GM19025 (cell line): ENCODE measurements around the gene FOLR1.

ENCODE experiments used
- ATAC-seq: cut with Tn5 transposase; IDR thresholded peaks from one replicate; pipeline ENCODE4 v1.9.1; 2021; ENCODE audit warnings: mild to moderate bottlenecking, low read depth, moderate library complexity; ENCODE audit not compliant: unreplicated experiment

The FOLR1 gene

DNA sequence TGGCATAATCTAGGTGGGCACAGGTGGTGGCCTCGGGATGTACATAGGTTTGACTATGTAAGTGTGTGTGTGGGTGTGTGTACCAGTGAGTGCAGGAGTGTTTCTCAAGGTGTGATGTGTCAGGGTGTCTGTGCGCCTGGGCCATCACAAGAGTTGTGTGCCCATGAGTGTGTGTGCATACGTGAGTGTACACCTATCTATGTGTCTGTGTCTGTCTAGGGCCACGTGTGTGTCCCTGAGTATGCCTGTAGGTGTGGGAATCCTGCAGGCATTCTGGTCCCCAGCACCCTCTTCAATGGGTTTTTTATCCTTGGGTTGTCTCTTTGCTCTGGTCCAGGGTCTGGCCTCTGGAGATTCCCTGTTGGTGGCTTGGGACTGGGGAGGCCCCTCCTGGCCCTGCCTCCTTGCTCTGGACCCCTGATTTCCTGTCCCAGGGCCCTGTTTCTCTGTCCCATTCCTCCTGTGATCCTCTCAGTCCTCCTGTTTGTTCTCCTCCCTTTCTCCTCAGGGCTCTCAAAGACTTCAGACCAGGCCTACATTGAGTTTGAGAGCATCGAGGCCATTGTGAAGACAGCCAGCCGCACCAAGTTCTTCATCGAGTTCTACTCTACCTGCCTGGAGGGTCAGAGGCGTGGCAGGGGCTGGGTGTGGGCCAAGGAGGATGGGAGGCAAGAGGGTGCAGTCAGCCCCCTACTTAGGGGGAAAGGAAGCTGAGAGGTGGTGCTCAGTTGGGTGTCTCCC, 42.0 kb downstream of the FOLR1 start:
- ATAC-seq: no peak

DNA sequence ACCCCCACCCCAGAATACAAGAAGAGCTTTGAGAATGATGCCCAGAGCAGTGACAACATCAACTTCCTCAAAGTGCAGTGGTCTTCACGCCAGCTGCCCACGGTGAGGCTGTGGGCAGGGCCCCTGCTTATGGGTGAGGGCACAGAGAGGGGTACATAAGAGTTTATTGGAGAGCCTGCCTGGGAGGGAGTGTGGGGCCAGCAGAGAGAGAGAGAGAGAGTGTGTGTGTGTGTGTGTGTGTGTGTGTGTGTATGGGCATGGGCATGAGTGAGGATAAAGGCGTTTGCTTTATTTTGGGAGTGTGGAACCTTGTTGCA, 42.5 kb downstream of the FOLR1 start:
- ATAC-seq: no peak

DNA sequence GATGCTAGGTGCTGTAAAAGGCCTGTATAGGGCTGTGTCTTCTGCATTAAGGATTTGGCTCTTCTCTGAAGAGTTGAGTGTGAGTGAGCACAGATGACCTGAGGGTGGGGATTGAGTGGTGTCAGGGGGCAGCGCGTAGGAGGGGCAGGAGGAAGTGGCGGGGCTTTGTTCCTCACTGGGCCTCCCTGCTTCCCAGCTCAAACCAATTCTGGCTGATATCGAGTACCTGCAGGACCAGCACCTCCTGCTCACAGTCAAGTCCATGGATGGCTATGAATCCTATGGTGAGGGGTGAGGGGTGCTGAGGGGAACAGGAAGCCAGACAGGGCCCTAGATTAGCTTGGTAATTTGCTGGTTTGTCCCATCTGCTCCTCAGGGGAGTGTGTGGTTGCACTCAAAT, 43.0 kb downstream of the FOLR1 start:
- ATAC-seq: no peak

DNA sequence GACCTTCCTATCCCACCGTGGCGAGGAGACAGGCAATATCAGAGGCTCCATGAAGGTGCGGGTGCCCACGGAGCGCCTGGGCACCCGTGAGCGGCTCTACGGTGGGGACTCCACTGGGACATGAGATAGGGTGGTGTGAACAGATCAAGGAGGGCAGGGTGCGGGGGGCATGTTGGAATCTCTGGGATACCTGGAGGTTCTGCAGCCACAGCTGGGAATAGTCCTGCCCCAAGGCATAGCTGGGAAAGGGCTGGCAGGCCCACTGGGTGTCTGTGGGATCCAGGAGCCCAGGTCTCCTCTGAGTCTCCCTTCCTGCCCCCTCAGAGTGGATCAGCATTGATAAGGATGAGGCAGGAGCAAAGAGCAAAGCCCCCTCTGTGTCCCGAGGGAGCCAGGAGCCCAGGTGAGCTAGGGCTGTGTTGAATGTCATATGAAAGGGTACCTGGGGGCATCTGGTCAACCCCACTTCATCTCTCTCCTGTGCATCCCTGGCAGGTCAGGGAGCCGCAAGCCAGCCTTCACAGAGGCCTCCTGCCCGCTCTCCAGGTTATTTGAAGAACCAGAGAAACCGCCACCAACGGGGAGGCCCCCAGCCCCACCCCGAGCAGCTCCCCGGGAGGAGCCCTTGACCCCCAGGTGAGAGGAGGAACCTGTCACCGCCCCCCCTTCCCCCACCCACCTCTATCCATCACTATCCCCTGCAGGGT, 43.6 kb downstream of the FOLR1 start:
- no peak for ATAC-seq

DNA sequence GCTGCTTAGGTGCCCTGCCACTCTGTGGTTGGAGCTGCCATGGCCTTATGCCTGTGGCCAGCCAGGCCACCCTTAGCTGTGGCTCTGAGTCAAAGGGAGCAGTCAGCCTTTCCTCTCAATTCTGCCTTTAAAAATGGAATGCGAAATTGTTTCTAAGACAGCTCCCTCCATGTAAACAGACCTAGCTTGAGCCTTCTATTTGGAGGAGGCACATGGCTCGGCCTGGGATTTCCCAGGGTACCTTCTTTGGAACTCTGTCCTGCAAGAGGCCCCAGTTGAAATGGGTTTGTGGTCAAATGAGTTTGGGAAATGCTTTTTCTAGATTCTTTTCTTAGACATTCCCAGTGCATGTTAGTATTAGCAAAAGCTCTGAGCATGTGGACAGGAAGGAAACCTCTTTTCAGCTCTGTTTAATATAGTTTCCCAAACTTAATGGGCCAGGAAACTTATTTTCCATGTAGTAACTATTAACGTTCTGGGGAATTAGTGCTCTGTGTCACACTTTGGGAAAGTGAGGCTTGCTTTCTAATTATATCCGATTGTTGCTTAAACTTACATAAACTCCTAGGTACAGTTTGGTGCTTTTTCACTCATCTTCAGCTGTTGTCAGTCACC, 44.2 kb downstream of the FOLR1 start:
- no peak for ATAC-seq

DNA sequence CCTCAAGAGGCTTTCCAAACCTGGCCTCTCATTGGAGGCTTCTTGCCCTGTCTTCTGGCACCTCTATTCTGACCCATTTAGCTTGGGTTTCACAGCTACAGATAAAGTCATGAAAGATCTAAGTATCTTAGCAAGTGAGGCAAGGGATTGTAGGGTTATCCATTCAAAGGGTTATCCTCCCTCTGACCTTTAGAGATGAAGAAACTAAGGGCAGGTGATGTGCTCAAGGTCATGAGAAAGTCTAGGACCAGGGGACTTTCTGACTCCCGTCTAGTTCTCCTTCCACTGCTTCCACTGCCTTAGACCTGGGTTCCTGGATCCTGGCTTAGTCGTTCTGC, 44.8 kb downstream of the FOLR1 start:
- no peak for ATAC-seq

DNA sequence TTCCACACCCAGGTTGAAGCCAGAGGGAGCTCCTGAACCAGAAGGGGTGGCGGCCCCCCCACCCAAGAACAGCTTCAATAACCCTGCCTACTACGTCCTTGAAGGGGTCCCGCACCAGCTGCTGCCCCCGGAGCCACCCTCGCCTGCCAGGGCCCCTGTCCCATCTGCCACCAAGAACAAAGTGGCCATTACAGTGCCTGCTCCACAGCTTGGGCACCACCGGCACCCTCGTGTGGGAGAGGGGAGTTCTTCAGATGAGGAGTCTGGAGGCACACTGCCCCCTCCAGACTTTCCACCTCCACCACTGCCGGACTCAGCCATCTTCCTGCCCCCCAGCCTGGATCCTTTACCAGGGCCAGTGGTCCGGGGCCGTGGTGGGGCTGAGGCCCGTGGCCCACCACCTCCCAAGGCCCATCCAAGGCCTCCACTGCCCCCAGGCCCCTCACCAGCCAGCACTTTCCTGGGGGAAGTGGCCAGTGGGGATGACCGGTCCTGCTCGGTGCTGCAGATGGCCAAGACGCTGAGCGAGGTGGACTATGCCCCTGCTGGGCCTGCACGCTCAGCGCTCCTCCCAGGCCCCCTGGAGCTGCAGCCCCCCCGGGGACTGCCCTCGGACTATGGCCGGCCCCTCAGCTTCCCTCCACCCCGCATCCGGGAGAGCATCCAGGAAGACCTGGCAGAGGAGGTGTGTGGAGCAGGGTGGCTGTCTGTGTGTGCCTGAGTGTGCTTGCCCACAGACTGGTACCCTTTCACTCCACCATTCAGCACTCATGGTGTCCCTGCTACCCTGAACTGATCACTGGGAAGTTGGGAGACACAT, 45.4 kb downstream of the FOLR1 start:
- no peak for ATAC-seq

DNA sequence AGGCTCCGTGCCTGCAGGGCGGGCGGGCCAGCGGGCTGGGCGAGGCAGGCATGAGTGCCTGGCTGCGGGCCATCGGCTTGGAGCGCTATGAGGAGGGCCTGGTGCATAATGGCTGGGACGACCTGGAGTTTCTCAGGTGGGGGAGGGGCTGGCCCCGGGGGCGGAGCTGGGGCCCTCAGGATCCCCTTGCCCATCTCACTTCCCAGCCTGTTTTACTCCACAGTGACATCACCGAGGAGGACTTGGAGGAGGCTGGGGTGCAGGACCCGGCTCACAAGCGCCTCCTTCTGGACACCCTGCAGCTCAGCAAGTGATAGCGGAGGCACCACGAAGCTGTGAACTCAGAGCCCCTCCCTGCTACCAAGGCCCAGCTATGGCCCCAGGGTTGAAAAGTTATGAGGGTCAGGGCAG, 46.1 kb downstream of the FOLR1 start:
- ATAC-seq: no peak

DNA sequence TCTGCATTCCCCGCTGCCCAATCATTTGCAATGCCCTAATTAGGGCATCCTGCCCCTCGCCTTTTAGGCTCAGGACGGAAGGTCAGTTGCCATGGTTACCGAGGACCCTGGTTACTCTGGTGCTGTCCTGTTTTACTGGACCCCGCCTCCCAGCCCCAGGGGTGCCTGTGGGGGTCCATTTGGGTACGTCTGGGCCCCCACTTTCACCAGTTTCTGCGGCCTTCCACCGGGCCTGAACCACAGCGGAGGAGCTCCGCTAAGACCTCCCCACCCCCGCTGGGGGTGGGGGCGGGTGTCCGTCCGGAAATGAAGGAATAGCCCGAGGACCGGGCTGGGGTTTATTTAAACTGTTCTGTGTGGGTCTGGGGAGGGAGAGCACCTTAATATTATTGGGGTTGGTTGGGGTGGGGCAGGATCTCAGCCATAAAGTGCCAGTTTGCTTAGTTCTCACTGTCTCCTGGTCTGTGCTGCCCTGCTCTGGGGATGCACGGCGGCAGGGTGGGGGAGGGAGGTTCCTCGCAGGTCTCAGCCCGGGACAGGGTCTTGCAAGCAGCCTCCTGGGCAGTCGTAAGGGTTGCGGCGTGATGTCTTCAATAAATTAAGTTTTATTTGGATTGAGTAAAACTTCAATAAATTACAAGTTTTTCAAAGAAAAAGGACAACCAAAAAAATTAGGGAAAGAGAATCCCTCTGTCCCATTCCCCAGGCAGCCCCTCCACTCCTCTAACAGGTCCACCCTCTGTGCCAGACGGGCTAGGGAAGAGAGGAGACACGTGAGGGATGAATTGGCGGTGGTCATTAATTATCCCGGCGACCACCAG, 46.8 kb downstream of the FOLR1 start:
- no peak for ATAC-seq

DNA sequence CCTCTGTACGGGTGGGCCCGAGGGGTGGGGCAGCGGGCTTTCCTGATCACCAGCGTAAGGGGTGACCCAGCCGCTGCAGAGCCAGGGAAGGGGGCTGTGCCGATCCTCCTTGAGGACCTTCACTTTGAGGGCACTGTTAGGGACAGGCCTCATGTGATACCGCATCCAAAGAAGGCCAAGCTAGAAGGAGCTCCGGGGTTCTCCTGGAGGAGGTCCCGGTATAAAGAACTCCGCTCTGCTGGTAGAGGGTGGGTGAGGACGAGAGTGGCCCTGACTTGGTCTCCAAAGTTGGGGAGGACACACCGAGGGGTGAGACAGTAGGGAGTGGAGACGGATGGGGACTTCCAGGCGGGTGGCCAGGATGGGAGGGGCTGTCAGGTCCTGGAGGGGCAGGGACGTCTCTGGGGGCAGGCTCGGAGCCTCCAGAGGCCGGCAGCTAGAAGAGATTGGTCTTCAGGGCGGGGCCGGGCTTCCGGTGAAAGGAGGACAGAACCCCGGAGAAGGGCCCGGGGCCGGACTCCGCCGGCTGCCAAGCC, 47.4 kb downstream of the FOLR1 start:
- no peak for ATAC-seq

DNA sequence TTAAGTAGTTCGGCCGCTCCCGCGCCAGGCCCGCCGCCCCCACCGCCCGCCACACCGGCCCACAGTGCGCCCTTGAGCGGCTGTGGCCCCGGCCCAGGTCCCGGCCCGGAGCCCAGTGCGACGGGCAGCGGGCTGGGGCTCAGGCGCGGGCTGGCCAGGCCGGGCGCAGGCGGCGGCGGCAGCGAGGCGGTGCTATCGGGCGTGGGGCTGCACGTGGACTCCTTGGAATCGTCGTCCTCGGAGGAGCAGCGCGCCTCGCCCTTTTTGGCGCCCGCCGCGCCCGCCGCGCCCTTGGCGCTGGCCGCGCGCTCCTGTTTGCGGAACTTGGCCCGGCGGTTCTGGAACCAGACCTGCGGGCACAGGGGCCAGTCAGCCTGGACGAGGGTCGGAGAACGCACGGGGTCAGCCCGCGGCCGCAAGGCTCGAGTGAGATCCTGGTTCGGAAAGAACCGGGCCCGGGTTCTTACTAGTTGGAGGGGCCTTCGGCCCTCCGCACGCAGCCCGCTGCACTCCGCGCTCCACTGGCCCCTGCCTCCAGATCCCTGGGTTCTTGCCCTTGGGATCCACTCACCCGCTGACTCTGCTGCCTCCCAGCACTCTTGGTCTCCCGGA, 48.0 kb downstream of the FOLR1 start:
- ATAC-seq: no peak

DNA sequence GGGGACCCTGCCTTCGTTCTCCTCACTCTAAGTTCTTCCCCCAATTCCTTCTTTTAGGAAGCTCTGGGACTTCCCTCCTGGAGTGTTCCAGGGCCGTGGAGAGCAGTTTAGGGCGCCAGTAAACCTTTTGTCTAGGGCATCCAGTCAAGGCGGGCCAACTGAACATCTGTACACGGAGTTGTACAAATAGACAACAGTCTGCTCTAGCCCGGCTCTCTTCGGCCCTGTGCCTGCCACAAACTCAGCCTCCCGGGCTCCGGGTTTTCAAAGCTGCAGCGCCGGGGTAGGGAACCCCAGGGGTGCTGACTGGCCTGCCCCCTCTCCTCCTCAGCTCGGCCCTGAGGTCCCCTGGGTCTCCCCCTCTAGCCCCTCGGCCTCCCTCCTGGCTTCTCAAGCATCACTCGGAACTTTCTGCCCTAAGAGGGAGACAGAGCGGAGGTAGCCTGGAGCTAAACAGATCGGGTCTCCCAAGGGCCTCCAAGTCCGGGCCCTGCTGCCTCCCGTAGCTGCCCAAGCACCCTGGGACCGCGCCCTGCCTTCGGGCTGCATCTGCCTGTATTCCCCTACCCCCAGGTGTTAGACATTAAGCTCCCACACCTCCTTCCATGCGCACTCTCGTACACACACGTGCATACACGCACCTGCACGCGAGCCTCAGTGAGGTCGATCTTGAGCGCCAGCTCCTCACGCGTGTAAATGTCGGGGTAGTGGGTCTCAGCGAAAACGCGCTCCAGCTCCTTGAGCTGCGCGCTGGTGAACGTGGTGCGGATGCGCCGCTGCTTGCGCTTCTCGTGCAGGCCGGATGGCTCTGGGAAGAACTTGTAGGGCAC, 48.7 kb downstream of the FOLR1 start:
- no peak for ATAC-seq

DNA sequence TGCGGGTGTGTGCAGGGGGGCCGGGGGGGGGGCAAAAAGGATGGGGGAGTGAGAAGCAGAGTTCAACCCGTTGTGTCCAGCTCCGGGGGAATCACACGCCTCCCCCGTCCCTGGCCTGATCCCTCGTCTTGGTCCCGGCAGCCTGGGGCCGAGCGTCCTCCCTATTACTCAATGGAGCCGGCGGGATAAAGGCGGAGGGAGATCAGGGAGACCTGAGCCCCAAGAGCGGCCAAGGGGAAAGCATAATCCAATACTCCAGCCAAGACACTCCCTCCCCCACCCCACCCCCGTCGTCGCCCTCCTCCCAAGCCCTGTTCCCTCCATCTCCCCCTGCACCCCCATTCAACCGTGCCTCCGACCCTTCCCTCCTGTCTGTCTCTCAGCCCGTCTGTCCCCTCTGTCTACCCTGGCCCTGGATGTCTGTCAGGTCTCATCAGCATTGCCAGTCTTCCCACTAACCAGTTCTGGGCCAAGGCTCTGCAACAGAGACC, 49.4 kb downstream of the FOLR1 start:
- no peak for ATAC-seq

DNA sequence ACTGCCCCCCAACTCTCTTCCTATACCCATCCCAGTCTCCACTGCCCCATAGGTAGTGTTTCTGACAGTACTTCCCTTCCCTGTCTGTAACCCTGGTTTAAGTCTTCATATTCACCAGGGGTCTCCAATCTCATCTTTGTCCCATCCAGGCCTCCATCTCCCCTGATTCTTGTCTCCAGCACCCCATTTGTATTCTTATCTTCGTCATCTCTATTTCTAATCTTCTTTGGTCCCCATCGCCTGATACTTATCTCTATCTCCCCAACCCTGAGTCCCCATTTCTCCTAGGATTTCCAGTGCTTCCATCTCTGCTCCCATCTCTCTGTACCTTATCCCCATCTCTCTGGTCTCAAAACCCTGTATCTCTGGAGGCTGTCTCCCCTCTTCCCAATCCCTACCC, 50.2 kb downstream of the FOLR1 start:
- no peak for ATAC-seq

DNA sequence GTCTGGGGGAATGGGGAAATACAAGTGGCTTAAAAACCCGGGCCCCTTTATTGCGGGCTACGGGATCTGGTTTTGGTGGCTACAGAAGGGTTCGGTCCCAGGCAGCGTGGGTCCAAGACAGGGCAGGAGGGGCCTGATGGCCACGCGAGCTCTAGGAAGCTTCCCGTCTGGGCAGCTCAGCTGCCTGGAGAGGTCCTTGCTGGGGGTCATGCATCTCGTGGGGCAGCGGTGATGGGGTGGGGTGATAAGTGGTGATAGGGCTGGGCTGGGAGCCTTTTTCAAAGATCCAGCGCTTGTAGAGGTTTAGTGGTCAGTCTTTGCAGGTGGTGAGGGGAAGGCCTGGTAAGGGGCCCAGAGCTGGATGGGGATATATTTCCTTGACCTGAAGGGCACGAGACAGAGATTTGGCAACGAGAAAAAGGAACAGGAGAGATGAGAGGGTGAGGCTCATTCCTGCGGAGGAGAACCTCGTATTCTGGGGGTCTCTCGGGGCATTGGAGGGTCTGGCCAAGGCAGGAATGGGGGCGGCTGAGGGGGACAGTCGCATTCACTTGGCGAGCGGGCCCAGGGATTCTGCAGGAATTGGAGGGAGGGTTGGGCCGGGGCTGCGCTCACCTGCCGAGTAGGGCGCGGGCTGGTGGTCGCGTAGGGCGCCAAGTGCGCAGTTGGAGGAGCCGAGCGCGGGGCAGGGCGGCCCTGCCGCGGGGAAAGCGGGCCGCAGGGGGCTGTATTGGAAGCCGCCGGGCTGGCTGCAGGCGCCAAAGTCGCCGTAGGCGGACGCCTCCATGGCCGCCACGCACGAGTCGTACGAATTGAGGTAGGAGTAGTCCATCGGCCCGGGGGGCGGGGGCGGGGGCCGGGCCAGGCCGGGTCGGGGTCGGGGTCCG, 51.5 kb downstream of the FOLR1 start:
- no peak for ATAC-seq

DNA sequence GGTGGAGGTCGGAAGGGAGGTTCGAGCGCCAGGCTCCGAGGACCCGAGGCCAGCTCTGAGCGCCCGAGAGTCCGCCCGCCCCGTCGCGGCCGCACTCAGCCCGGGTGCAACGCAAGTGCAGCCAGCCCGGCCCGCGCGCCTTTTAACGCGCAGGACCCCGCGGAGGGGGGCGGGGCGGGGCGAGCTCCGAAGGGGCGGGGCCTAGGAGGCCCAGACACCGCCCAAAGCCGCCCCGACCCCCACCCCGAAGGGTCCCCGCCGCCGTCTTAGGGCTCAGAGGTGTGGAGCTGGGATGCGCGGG, 52.1 kb downstream of the FOLR1 start, which contains the start of gene PHOX2A:
Gene PHOX2A (minus strand): TSS at position 117 of the 301 bp plus-strand sequence. CDS start 172 bp downstream, outside the sequence.
- ATAC-seq: no peak

DNA sequence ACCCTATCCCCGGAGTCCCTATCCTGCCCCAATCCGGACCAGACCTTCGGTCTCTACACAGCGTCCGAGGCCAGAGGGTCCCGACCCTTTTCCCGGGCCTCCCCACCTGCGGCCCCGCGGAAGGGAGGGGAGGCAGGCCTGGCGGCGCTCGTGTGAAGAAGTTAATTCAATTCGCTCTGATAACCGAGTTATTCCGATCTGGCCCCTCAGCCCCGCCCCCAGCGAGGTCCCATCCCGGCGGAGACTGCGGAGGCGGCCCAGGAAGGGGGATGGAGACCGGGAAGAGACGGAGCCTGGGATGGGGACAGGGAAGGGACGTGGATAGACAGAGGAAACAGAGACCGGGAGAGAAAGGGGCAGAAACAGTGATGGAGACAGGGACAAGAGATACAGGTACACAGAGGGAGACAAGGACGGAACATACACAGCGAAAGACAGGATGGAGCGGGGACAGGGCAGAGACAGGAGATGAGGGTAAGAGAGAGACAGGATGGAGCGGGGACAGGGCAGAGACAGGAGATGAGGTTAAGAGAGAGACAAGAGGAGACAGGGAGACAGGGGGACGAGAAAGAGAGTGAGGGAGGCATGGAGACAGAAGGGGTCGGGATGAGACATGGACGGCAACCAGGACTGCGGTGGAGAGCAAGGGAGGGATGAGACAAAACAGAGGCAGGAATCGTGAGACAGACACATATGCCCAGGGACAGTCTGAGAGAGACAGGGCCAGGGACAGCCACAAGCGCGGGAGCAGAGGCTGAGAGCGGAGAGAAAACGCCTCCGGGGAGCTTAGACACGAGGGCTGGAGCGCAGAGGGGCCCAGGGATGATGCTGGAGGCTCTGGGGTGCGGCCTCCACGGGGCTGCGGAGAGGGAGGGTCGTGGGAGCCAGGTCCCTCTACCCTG, 52.7 kb downstream of the FOLR1 start:
- no peak for ATAC-seq
